ENCODE results near the gene OR2AT4.

OR2AT4 gene

GRCh38 chr11:75068993-75069392 is 27.7 kb downstream of the OR2AT4 start:
- TF ChIP-seq REST (IDR thresholded peaks at IDR 0.05; ENCODE audit: low read depth) (no peak), TEAD4 (IDR thresholded peaks at IDR 0.05) (no peak), FOXM1 (IDR thresholded peaks at IDR 0.05; ENCODE audit: borderline replicate concordance, low read depth) (no peak), EGR1 (IDR thresholded peaks at IDR 0.05) (no peak), YY1 (IDR thresholded peaks at IDR 0.05; ENCODE audit: low read depth) (no peak), TAF1 (IDR thresholded peaks at IDR 0.05; ENCODE audit: low read depth) (no peak), MAX (IDR thresholded peaks at IDR 0.05) (no peak), RAD21 (IDR thresholded peaks at IDR 0.05; ENCODE audit: low read depth) (no peak), TCF12 (IDR thresholded peaks at IDR 0.05; ENCODE audit: low read depth) (no peak), NFIC (IDR thresholded peaks at IDR 0.05) (no peak), ZBTB7A (IDR thresholded peaks at IDR 0.05; ENCODE audit: low read depth) (no peak), CREB1 (IDR thresholded peaks at IDR 0.05; ENCODE audit: low read depth) (no peak)
- TF ChIP-seq, protein P1, sequence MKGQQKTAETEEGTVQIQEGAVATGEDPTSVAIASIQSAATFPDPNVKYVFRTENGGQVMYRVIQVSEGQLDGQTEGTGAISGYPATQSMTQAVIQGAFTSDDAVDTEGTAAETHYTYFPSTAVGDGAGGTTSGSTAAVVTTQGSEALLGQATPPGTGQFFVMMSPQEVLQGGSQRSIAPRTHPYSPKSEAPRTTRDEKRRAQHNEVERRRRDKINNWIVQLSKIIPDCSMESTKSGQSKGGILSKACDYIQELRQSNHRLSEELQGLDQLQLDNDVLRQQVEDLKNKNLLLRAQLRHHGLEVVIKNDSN (IDR thresholded peaks at IDR 0.05), result no peak

DNA sequence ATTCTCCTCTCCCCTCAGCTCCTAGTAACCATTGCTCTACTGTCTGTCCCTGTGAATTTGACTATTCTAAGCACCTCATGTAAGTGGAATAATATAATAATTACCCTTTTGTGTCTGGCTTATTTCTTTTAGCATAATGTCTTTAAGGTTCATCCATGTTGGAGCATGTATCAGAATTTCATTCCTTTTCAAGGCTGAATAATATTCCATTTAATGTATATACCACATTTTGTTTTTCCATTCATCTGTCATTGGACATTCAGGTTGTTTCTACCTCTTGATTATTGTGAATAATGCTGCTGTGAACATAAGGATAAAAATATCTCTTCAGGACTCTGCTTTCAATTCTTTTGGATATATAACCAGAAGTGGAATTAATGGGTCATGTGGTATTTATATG is 28.1 kb downstream of the OR2AT4 start:
- TF ChIP-seq YY1 (IDR thresholded peaks at IDR 0.05; ENCODE audit: low read depth) (no peak), TEAD4 (IDR thresholded peaks at IDR 0.05) (no peak), EGR1 (IDR thresholded peaks at IDR 0.05) (no peak), ZBTB7A (IDR thresholded peaks at IDR 0.05; ENCODE audit: low read depth) (no peak), CREB1 (IDR thresholded peaks at IDR 0.05; ENCODE audit: low read depth) (no peak), CEBPB (IDR thresholded peaks at IDR 0.05) (no peak), MAX (IDR thresholded peaks at IDR 0.05) (no peak), TCF12 (IDR thresholded peaks at IDR 0.05; ENCODE audit: low read depth) (no peak), FOXM1 (IDR thresholded peaks at IDR 0.05; ENCODE audit: borderline replicate concordance, low read depth) (no peak), NFIC (IDR thresholded peaks at IDR 0.05) (no peak), EP300 (IDR thresholded peaks at IDR 0.05; ENCODE audit: borderline replicate concordance) (no peak), TAF1 (IDR thresholded peaks at IDR 0.05; ENCODE audit: low read depth) (no peak), RAD21 (IDR thresholded peaks at IDR 0.05; ENCODE audit: low read depth) (no peak), REST (IDR thresholded peaks at IDR 0.05; ENCODE audit: low read depth) (no peak)
- TF ChIP-seq, protein P1 (IDR thresholded peaks at IDR 0.05), result no peak

GRCh38 chr11:75066061-75066460 is 30.6 kb downstream of the OR2AT4 start:
- TF ChIP-seq TEAD4 (IDR thresholded peaks at IDR 0.05), result no peak
- TF ChIP-seq TCF12 (IDR thresholded peaks at IDR 0.05; ENCODE audit: low read depth), result no peak
- TF ChIP-seq MAX (IDR thresholded peaks at IDR 0.05), result no peak
- no peak for TF ChIP-seq FOXM1 (IDR thresholded peaks at IDR 0.05; ENCODE audit: borderline replicate concordance, low read depth)
- TF ChIP-seq CREB1 (IDR thresholded peaks at IDR 0.05; ENCODE audit: low read depth), result no peak
- no peak for TF ChIP-seq NFIC (IDR thresholded peaks at IDR 0.05)
- no peak for TF ChIP-seq YY1 (IDR thresholded peaks at IDR 0.05; ENCODE audit: low read depth)

GRCh38 chr11:75063741-75064314 is 32.8 kb downstream of the OR2AT4 start:
- TF ChIP-seq ZBTB7A (IDR thresholded peaks at IDR 0.05; ENCODE audit: low read depth), result no peak
- TF ChIP-seq REST (IDR thresholded peaks at IDR 0.05; ENCODE audit: low read depth), result no peak

All from Ishikawa (cell line).